ENCODE data around the gene LRRC59.
"Not testable (repeated sequence)": the region's sequence is repeated elsewhere in the genome, so short reads cannot be mapped to it uniquely, and the experiment has no call there.

LRRC59 gene

GRCh38 chr17:50348522-50349242, 48.6 kb downstream of the LRRC59 start:
- DNase-seq (ENCODE audit: extremely low read depth in 1 of 2, low read depth in 1 of 2) = no peak

GRCh38 chr17:50347894-50348291, 49.4 kb downstream of the LRRC59 start:
- DNase-seq (ENCODE audit: extremely low read depth in 1 of 2, low read depth in 1 of 2) = no peak

GRCh38 chr17:50347117-50347893, 50.0 kb downstream of the LRRC59 start:
- no peak for DNase-seq (ENCODE audit: extremely low read depth in 1 of 2, low read depth in 1 of 2)

GRCh38 chr17:50346313-50347116, 50.8 kb downstream of the LRRC59 start:
- peak in 1 of 2 donors; percentile 11 for DNase-seq (ENCODE audit: extremely low read depth in 1 of 2, low read depth in 1 of 2)

GRCh38 chr17:50345432-50346312, 51.7 kb downstream of the LRRC59 start, which contains the start of gene XYLT2:
Gene XYLT2, plus strand, starts transcription at chr17:50346126. Its CDS starts 15 bp downstream, at chr17:50346141.
- DNase-seq (ENCODE audit: extremely low read depth in 1 of 2, low read depth in 1 of 2) = peak; percentile 61 to 91

- no peak for DNase-seq (ENCODE audit: extremely low read depth in 1 of 2, low read depth in 1 of 2)
Measured at GRCh38 chr17:50344731-50345365, 52.5 kb downstream of the LRRC59 start.

- DNase-seq (ENCODE audit: extremely low read depth in 1 of 2, low read depth in 1 of 2) = no peak
Measured at GRCh38 chr17:50339381-50339780, 57.9 kb downstream of the LRRC59 start.

- no peak for DNase-seq (ENCODE audit: extremely low read depth in 1 of 2, low read depth in 1 of 2)
Measured at GRCh38 chr17:50338645-50339044, 58.7 kb downstream of the LRRC59 start.

- DNase-seq (ENCODE audit: extremely low read depth in 1 of 2, low read depth in 1 of 2) = no peak
Measured at GRCh38 chr17:50337956-50338355, 59.4 kb downstream of the LRRC59 start.

- not testable (repeated sequence) for DNase-seq (ENCODE audit: extremely low read depth in 1 of 2, low read depth in 1 of 2)
Measured at GRCh38 chr17:50333291-50334057, 63.8 kb downstream of the LRRC59 start.

- no peak for DNase-seq (ENCODE audit: extremely low read depth in 1 of 2, low read depth in 1 of 2)
Measured at GRCh38 chr17:50332196-50332595, 65.1 kb downstream of the LRRC59 start.
